DOHH2 (cell line): ENCODE results near the gene EFNA5.

ENCODE experiments used
- H3F3A ChIP-seq: fragments of 200-600 bp; sonication (generic), shearing (Covaris generic); 2 replicates; pipeline ENCODE4 v1.6.0; 2016; ENCODE audit warnings: antibody characterized with exemption, mild to moderate bottlenecking; ENCODE audit not compliant: control insufficient read depth, insufficient read depth
- H3K27ac ChIP-seq: fragments of 200-600 bp; sonication (generic); 2 replicates; pipeline ENCODE4 v1.5.1; 2014; ENCODE audit warnings: low read depth, mild to moderate bottlenecking, low read length, moderate library complexity
- H3K27me3 ChIP-seq: fragments of 200-600 bp; sonication (generic); 2 replicates; pipeline ENCODE4 v1.6.1; 2014; ENCODE audit warnings: mild to moderate bottlenecking, low read length, mixed read lengths; ENCODE audit not compliant: control insufficient read depth
- H3K36me3 ChIP-seq: fragments of 200-600 bp; sonication (generic); 2 replicates; pipeline ENCODE4 v1.6.1; 2014; ENCODE audit warnings: mild to moderate bottlenecking, low read length, moderate library complexity, mixed read lengths; ENCODE audit not compliant: control insufficient read depth
- H3K4me1 ChIP-seq: fragments of 200-600 bp; sonication (generic); 2 replicates; pipeline ENCODE4 v1.6.1; 2014; ENCODE audit warnings: mild to moderate bottlenecking, low read length, mixed read lengths; ENCODE audit not compliant: control insufficient read depth
- H3K4me2 ChIP-seq: fragments of 200-600 bp; sonication (generic); 2 replicates; pipeline ENCODE4 v1.6.0; 2014; ENCODE audit warnings: mild to moderate bottlenecking, low read length, moderate library complexity
- H3K4me3 ChIP-seq: fragments of 200-600 bp; sonication (generic); 2 replicates; pipeline ENCODE4 v1.5.1; 2014; ENCODE audit warnings: mild to moderate bottlenecking, low read length, mixed read lengths
- H3K79me2 ChIP-seq: fragments of 200-600 bp; sonication (generic); 2 replicates; pipeline ENCODE4 v1.6.1; 2014; ENCODE audit warnings: mild to moderate bottlenecking, low read length, mixed read lengths; ENCODE audit not compliant: control insufficient read depth
- H3K9me2 ChIP-seq: fragments of 200-600 bp; sonication (generic); replicated peaks from 2 replicates; pipeline ENCODE4 v1.6.1; 2014; ENCODE audit warnings: mild to moderate bottlenecking, low read length, mixed read lengths; ENCODE audit not compliant: control insufficient read depth
- H3K9me3 ChIP-seq: fragments of 200-600 bp; sonication (generic); 2 replicates; pipeline ENCODE4 v1.6.1; 2014; ENCODE audit warnings: antibody characterized with exemption, low read length, mixed read lengths; ENCODE audit not compliant: control insufficient read depth, insufficient read depth
- H4K20me1 ChIP-seq: fragments of 200-600 bp; sonication (generic); 2 replicates; pipeline ENCODE4 v1.6.0; 2014; ENCODE audit warnings: low read depth, mild to moderate bottlenecking, antibody characterized with exemption, low read length, moderate library complexity; ENCODE audit not compliant: control insufficient read depth, insufficient read depth
- EZH2phosphoT487 ChIP-seq: fragments of 200-600 bp; sonication (generic); IDR thresholded peaks from 2 replicates; pipeline ENCODE4 v1.6.1; 2017; ENCODE audit warnings: borderline replicate concordance, mild to moderate bottlenecking, antibody characterized with exemption, low read length, moderate library complexity, mixed read lengths
- TF ChIP-seq, protein P1 (sequence below): fragments of 200-600 bp; sonication (generic); IDR thresholded peaks from one replicate; pipeline ENCODE4 v1.5.1; 2014; ENCODE audit warnings: antibody characterized with exemption, mild to moderate bottlenecking, low read depth, low read length; ENCODE audit not compliant: poor library complexity, severe bottlenecking

The EFNA5 gene

DNA sequence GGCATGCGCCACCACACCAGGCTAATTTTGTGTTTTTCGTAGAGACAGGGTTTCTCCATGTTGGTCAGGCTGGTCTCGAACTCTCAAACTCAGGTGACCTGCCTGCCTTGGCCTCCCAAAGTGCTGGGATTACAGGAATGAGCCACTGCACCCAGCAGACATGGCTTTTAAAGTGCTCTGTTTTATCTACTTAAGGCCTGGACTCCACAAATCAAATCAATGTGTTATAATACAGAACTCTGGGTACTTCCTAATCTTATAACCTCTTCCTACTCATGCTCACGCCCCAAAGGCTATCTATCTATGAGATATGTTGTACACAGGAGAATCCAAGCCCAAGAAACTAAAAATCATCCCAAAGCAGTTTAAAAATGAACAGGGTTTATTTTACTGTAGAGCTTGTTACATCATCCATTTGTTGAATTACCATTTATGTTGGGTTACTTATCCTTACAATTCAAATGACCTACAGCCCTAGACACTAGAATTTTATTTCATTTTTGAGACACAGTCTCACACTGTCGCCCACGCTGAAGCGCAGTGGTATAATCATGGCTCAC, 155.1 kb downstream of the EFNA5 start:
- Histone ChIP-seq H3K79me2 (no peaks in the 10 kb centered on the region), H3K4me2 (no peak overlapping the region)
- TF ChIP-seq, protein P1, sequence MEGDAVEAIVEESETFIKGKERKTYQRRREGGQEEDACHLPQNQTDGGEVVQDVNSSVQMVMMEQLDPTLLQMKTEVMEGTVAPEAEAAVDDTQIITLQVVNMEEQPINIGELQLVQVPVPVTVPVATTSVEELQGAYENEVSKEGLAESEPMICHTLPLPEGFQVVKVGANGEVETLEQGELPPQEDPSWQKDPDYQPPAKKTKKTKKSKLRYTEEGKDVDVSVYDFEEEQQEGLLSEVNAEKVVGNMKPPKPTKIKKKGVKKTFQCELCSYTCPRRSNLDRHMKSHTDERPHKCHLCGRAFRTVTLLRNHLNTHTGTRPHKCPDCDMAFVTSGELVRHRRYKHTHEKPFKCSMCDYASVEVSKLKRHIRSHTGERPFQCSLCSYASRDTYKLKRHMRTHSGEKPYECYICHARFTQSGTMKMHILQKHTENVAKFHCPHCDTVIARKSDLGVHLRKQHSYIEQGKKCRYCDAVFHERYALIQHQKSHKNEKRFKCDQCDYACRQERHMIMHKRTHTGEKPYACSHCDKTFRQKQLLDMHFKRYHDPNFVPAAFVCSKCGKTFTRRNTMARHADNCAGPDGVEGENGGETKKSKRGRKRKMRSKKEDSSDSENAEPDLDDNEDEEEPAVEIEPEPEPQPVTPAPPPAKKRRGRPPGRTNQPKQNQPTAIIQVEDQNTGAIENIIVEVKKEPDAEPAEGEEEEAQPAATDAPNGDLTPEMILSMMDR: no peak
- TF ChIP-seq EZH2phosphoT487: no peak

DNA sequence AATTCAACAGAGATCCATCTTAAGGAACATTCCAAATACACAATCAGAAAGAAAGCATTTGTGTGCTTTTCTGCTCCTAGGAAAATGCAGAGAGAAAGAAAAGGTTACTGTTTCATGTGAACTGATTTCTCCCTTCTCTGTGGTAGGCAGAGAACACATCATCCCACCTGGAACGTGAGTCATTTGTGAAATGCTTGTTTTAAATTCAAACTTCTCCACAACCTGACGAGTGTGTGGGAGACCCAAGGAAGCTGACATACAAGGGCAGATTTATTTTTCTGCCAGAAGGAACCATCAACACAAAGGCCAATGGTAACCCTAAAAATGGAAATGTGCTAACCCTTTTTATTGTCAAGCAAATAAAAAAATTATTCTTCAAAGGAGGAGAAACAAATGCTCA, 156.4 kb downstream of the EFNA5 start:
- Histone ChIP-seq H3K27me3 (no peaks in the 10 kb centered on the region), H4K20me1 (no peaks in the 10 kb centered on the region), H3K36me3 (peaks cover 13% of the 10 kb centered on the region), H3K9me2 (no peaks in the 10 kb centered on the region), H3K9me3 (no peaks in the 10 kb centered on the region), H3K4me3 (no peak overlapping the region), H3K4me2 (no peak overlapping the region), H3F3A (no peaks in the 10 kb centered on the region), H3K4me1 (no peaks in the 10 kb centered on the region), H3K27ac (no peak overlapping the region), H3K79me2 (no peaks in the 10 kb centered on the region)
- TF ChIP-seq EZH2phosphoT487: no peak

More for the DNA sequence above, 155.1 kb downstream of the EFNA5 start:
- H3K9me2 ChIP-seq: no peaks in the 10 kb centered on the region
- H3K36me3 ChIP-seq: peaks cover 13% of the 10 kb centered on the region
- no peak overlapping the region for H3K27ac ChIP-seq
- H3K9me3 ChIP-seq: no peaks in the 10 kb centered on the region
- H4K20me1 ChIP-seq: no peaks in the 10 kb centered on the region
- no peaks in the 10 kb centered on the region for H3K4me1 ChIP-seq
- no peaks in the 10 kb centered on the region for H3K27me3 ChIP-seq
- H3K4me3 ChIP-seq: no peak overlapping the region
- H3F3A ChIP-seq: no peaks in the 10 kb centered on the region

DNA sequence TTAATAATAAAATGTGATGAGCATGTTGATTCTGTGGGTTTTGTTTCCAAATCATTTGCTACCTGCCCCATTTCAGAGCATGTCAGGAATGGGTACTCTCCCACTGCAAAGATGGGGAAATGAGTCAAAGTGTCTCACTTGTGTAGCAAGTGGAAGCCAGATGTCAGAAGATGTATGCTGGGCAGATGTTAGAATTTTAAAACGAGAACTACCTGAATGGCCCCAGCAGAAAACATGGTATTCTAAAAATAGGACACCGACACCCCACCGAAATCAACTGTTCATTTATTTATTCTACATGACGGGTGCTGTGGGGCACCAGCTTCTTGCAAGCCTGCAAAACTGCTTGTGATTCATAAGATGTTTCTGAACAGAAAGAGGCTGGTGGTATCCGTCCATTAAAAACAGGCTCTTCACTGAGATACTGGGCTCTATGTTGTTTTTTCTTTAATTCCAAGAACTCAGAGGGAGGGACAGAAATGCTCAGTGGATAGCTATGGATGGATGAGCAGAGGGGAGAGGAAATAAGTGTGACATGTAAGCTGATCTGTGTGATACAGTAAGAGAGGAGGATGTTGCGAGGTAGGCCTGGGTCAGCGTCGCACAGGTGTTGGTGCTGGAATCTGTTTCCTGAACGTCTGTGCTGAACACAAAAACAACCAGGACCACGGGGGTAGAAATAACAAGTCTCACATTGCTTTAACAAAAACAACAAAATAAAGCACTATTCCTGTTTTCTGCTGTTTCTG, 157.2 kb downstream of the EFNA5 start:
- H3K36me3 ChIP-seq: peaks cover 13% of the 10 kb centered on the region
- no peak overlapping the region for H3K4me2 ChIP-seq
- no peaks in the 10 kb centered on the region for H3K79me2 ChIP-seq
- H3K9me3 ChIP-seq: no peaks in the 10 kb centered on the region
- H3K27me3 ChIP-seq: no peaks in the 10 kb centered on the region
- no peaks in the 10 kb centered on the region for H3F3A ChIP-seq
- no peak for TF ChIP-seq EZH2phosphoT487
- TF ChIP-seq, protein P1: no peak
- H3K4me3 ChIP-seq: no peak overlapping the region
- no peaks in the 10 kb centered on the region for H3K4me1 ChIP-seq
- no peaks in the 10 kb centered on the region for H3K9me2 ChIP-seq
- H4K20me1 ChIP-seq: no peaks in the 10 kb centered on the region
- H3K27ac ChIP-seq: no peak overlapping the region

DNA sequence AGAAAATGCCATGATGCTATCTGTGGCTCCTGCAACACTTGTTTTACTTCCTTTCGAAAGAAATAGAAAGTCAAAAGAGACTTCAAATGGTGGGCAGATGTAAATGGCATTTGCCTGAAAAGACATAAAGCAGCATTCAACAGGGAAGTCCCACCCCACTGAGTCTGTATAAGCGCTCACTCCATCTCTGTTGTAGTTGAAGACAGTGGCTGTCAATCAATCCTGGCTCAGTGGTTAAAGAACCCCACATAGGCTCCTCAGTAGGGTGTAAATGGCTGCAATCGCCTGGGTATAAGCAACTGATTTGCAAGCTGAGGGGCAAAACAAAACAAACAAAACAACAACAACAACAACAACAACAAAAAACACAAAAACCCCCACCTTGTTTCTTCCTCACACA, 158.7 kb downstream of the EFNA5 start:
- Histone ChIP-seq H3K79me2 (no peaks in the 10 kb centered on the region), H4K20me1 (no peaks in the 10 kb centered on the region), H3K9me2 (no peaks in the 10 kb centered on the region), H3K4me3 (no peak overlapping the region), H3K4me2 (no peak overlapping the region), H3K4me1 (no peaks in the 10 kb centered on the region), H3K27me3 (no peaks in the 10 kb centered on the region), H3F3A (no peaks in the 10 kb centered on the region), H3K27ac (no peak overlapping the region), H3K9me3 (no peaks in the 10 kb centered on the region), H3K36me3 (peaks cover 13% of the 10 kb centered on the region)
- TF ChIP-seq, protein P1: no peak
- TF ChIP-seq EZH2phosphoT487: no peak
